Measurements from ENCODE around the gene TSPAN5. TPM values are rescaled to one million over a fixed set of nuclear protein-coding genes. Genes with fewer than 3 reads are reported as not detected.

The TSPAN5 gene
- total RNA-seq, 5 donors from 2014 or later (not counting 1 experiment from before 2014, with no cell fraction given): 9.6 to 12.4 (median 10.3) TPM

- CTCF ChIA-PET: no interaction called here
- Mint-ChIP-seq H3K4me1 (peaks cover 51 to 65% (median 59%) of the 10 kb centered on the region in 3 donors), H3K27ac (no peak overlapping the region)
Measured at GRCh38 chr4:98614662-98615061, 43.7 kb downstream of the TSPAN5 start.

GRCh38 chr4:98614094-98614493, 44.3 kb downstream of the TSPAN5 start:
- peaks cover 6 to 29% of the 10 kb centered on the region in 2 experiments for H3K4me1 ChIP-seq (ENCODE audit: control insufficient read depth in 1 of 2, extremely low read depth in 1 of 2, insufficient read depth in 2 of 2, low read length in 2 of 2)
- ChIA-PET POLR2A (no interaction called here), CTCF (no interaction called here)
- Mint-ChIP-seq H3K27ac (no peak overlapping the region), H3K4me3 (no peak overlapping the region), H3K36me3 (no peaks in the 10 kb centered on the region), H3K27me3 (no peaks in the 10 kb centered on the region), H3K9me3 (no peaks in the 10 kb centered on the region), H3K4me1 (peaks cover 56 to 67% (median 60%) of the 10 kb centered on the region in 3 donors)
- no CpG with 5 or more reads among the region's 3 CpGs for WGBS (ENCODE audit: insufficient coverage)
- no peak for ATAC-seq (replicated peaks in 1 of 4)
- H3K27ac ChIP-seq (ENCODE audit: low read length): no peak overlapping the region
- no peaks in the 10 kb centered on the region for H3K27me3 ChIP-seq (replicated peaks in 1 of 2; ENCODE audit: control insufficient read depth in 2 of 2, extremely low read depth in 1 of 2, insufficient read depth in 2 of 2, low read length in 1 of 2)
- no peaks in the 10 kb centered on the region for H3K9me3 ChIP-seq
- H3K36me3 ChIP-seq (ENCODE audit: control insufficient read depth in 2 of 2, extremely low read depth in 1 of 2, insufficient read depth in 1 of 2, low read length in 1 of 2): no peaks in the 10 kb centered on the region
- no peak overlapping the region for H3K4me3 ChIP-seq (ENCODE audit: control insufficient read depth in 1 of 2, extremely low read depth in 1 of 2, low read length in 1 of 2)
- DNase-seq: no peak

More at GRCh38 chr4:98614662-98615061, 43.7 kb downstream of the TSPAN5 start:
- Histone ChIP-seq H3K9me3 (no peaks in the 10 kb centered on the region), H3K27ac (ENCODE audit: low read length) (no peak overlapping the region), H3K4me3 (ENCODE audit: control insufficient read depth in 1 of 2, extremely low read depth in 1 of 2, low read length in 1 of 2) (no peak overlapping the region), H3K27me3 (replicated peaks in 1 of 2; ENCODE audit: control insufficient read depth in 2 of 2, extremely low read depth in 1 of 2, insufficient read depth in 2 of 2, low read length in 1 of 2) (no peaks in the 10 kb centered on the region), H3K4me1 (ENCODE audit: control insufficient read depth in 1 of 2, extremely low read depth in 1 of 2, insufficient read depth in 2 of 2, low read length in 2 of 2) (peaks cover 6 to 23% of the 10 kb centered on the region in 2 experiments), H3K36me3 (ENCODE audit: control insufficient read depth in 2 of 2, extremely low read depth in 1 of 2, insufficient read depth in 1 of 2, low read length in 1 of 2) (no peaks in the 10 kb centered on the region)
- H3K36me3 Mint-ChIP-seq: no peaks in the 10 kb centered on the region
- POLR2A ChIA-PET: no interaction called here
- no peak for ATAC-seq (replicated peaks in 1 of 4)
- H3K4me3 Mint-ChIP-seq: no peak overlapping the region
- H3K9me3 Mint-ChIP-seq: no peaks in the 10 kb centered on the region
- H3K27me3 Mint-ChIP-seq: no peaks in the 10 kb centered on the region
- WGBS (ENCODE audit: insufficient coverage): 100% methylated on average over 4 of the region's 4 CpGs
- no peak for DNase-seq

GRCh38 chr4:98613453-98614075, 44.8 kb downstream of the TSPAN5 start:
- Histone ChIP-seq H3K27ac (ENCODE audit: low read length) (no peak overlapping the region), H3K4me1 (ENCODE audit: control insufficient read depth in 1 of 2, extremely low read depth in 1 of 2, insufficient read depth in 2 of 2, low read length in 2 of 2) (peaks cover 8 to 31% of the 10 kb centered on the region in 2 experiments), H3K36me3 (ENCODE audit: control insufficient read depth in 2 of 2, extremely low read depth in 1 of 2, insufficient read depth in 1 of 2, low read length in 1 of 2) (no peaks in the 10 kb centered on the region), H3K9me3 (no peaks in the 10 kb centered on the region), H3K27me3 (replicated peaks in 1 of 2; ENCODE audit: control insufficient read depth in 2 of 2, extremely low read depth in 1 of 2, insufficient read depth in 2 of 2, low read length in 1 of 2) (no peaks in the 10 kb centered on the region), H3K4me3 (ENCODE audit: control insufficient read depth in 1 of 2, extremely low read depth in 1 of 2, low read length in 1 of 2) (no peak overlapping the region)
- H3K9me3 Mint-ChIP-seq: no peaks in the 10 kb centered on the region
- WGBS (ENCODE audit: insufficient coverage): 100% methylated on average over 2 of the region's 4 CpGs
- ATAC-seq (replicated peaks in 1 of 4) (no peak), DNase-seq (no peak)
- H3K36me3 Mint-ChIP-seq: peaks cover 3% of the 10 kb centered on the region
- no peak overlapping the region for H3K27ac Mint-ChIP-seq
- no peaks in the 10 kb centered on the region for H3K27me3 Mint-ChIP-seq
- peaks cover 60 to 68% (median 65%) of the 10 kb centered on the region in 3 donors for H3K4me1 Mint-ChIP-seq
- H3K4me3 Mint-ChIP-seq: no peak overlapping the region
- ChIA-PET POLR2A (no interaction called here), CTCF (no interaction called here)

- peaks cover 8 to 31% of the 10 kb centered on the region in 2 experiments for H3K4me1 ChIP-seq (ENCODE audit: control insufficient read depth in 1 of 2, extremely low read depth in 1 of 2, insufficient read depth in 2 of 2, low read length in 2 of 2)
- ChIA-PET POLR2A (no interaction called here), CTCF (no interaction called here)
- DNase-seq (no peak), ATAC-seq (replicated peaks in 1 of 4) (no peak)
- no peak overlapping the region for H3K27ac Mint-ChIP-seq
- H3K9me3 Mint-ChIP-seq: no peaks in the 10 kb centered on the region
- peaks cover 3% of the 10 kb centered on the region for H3K36me3 Mint-ChIP-seq
- H3K9me3 ChIP-seq: no peaks in the 10 kb centered on the region
- 70% methylated on average over 9 of the region's 11 CpGs for WGBS (ENCODE audit: insufficient coverage)
- no peaks in the 10 kb centered on the region for H3K36me3 ChIP-seq (ENCODE audit: control insufficient read depth in 2 of 2, extremely low read depth in 1 of 2, insufficient read depth in 1 of 2, low read length in 1 of 2)
- no peaks in the 10 kb centered on the region for H3K27me3 ChIP-seq (replicated peaks in 1 of 2; ENCODE audit: control insufficient read depth in 2 of 2, extremely low read depth in 1 of 2, insufficient read depth in 2 of 2, low read length in 1 of 2)
- H3K27me3 Mint-ChIP-seq: no peaks in the 10 kb centered on the region
- H3K27ac ChIP-seq (ENCODE audit: low read length): no peak overlapping the region
- no peak overlapping the region for H3K4me3 ChIP-seq (ENCODE audit: control insufficient read depth in 1 of 2, extremely low read depth in 1 of 2, low read length in 1 of 2)
- peaks cover 61 to 67% (median 67%) of the 10 kb centered on the region in 3 donors for H3K4me1 Mint-ChIP-seq
- H3K4me3 Mint-ChIP-seq: peak overlapping the region in 2 of 3 donors; percentile 5 to 36
Measured at GRCh38 chr4:98612318-98613250, 45.8 kb downstream of the TSPAN5 start.

- Histone ChIP-seq H3K36me3 (ENCODE audit: control insufficient read depth in 2 of 2, extremely low read depth in 1 of 2, insufficient read depth in 1 of 2, low read length in 1 of 2) (no peaks in the 10 kb centered on the region), H3K27ac (ENCODE audit: low read length) (no peak overlapping the region), H3K4me1 (ENCODE audit: control insufficient read depth in 1 of 2, extremely low read depth in 1 of 2, insufficient read depth in 2 of 2, low read length in 2 of 2) (peaks cover 8 to 27% of the 10 kb centered on the region in 2 experiments), H3K4me3 (ENCODE audit: control insufficient read depth in 1 of 2, extremely low read depth in 1 of 2, low read length in 1 of 2) (no peak overlapping the region), H3K9me3 (no peaks in the 10 kb centered on the region), H3K27me3 (replicated peaks in 1 of 2; ENCODE audit: control insufficient read depth in 2 of 2, extremely low read depth in 1 of 2, insufficient read depth in 2 of 2, low read length in 1 of 2) (no peaks in the 10 kb centered on the region)
- no peak overlapping the region for H3K27ac Mint-ChIP-seq
- 100% methylated on average over 2 of the region's 6 CpGs for WGBS (ENCODE audit: insufficient coverage)
- no peak overlapping the region for H3K4me3 Mint-ChIP-seq
- no peak for DNase-seq
- no peaks in the 10 kb centered on the region for H3K9me3 Mint-ChIP-seq
- H3K4me1 Mint-ChIP-seq: peaks cover 63 to 66% (median 63%) of the 10 kb centered on the region in 3 donors
- H3K27me3 Mint-ChIP-seq: no peaks in the 10 kb centered on the region
- ATAC-seq (replicated peaks in 1 of 4): no peak
- CTCF ChIA-PET: no interaction called here
- H3K36me3 Mint-ChIP-seq: peaks cover 3% of the 10 kb centered on the region
- POLR2A ChIA-PET: interaction anchor here in 1 of 2 donors (0.7 kb wide), 1 partner anchor 51 kb away, joined by 3 read pairs; no protein-coding TSS in a partner anchor
Measured at GRCh38 chr4:98611677-98612317, 46.6 kb downstream of the TSPAN5 start.

- ATAC-seq (replicated peaks in 1 of 4) (no peak), DNase-seq (no peak)
- Histone ChIP-seq H3K27me3 (replicated peaks in 1 of 2; ENCODE audit: control insufficient read depth in 2 of 2, extremely low read depth in 1 of 2, insufficient read depth in 2 of 2, low read length in 1 of 2) (no peaks in the 10 kb centered on the region), H3K36me3 (ENCODE audit: control insufficient read depth in 2 of 2, extremely low read depth in 1 of 2, insufficient read depth in 1 of 2, low read length in 1 of 2) (no peaks in the 10 kb centered on the region), H3K9me3 (no peaks in the 10 kb centered on the region), H3K4me1 (ENCODE audit: control insufficient read depth in 1 of 2, extremely low read depth in 1 of 2, insufficient read depth in 2 of 2, low read length in 2 of 2) (peaks cover 8 to 27% of the 10 kb centered on the region in 2 experiments), H3K27ac (ENCODE audit: low read length) (no peak overlapping the region), H3K4me3 (ENCODE audit: control insufficient read depth in 1 of 2, extremely low read depth in 1 of 2, low read length in 1 of 2) (no peak overlapping the region)
- Mint-ChIP-seq H3K27me3 (no peaks in the 10 kb centered on the region), H3K36me3 (peaks cover 3% of the 10 kb centered on the region), H3K4me3 (no peak overlapping the region), H3K27ac (no peak overlapping the region), H3K4me1 (peaks cover 70% of the 10 kb centered on the region in 3 donors), H3K9me3 (no peaks in the 10 kb centered on the region)
- ChIA-PET CTCF (no interaction called here), POLR2A (interaction anchor here in 1 of 2 donors (0.7 kb wide), 1 partner anchor 51 kb away, joined by 3 read pairs; no protein-coding TSS in a partner anchor)
- WGBS (ENCODE audit: insufficient coverage): 97% methylated on average over 4 of the region's 6 CpGs
Measured at GRCh38 chr4:98610926-98611676, 47.3 kb downstream of the TSPAN5 start.

Data from T-cell (primary cell).